GM23338 (cell line): ENCODE results near the gene ZNF831. TPM values are rescaled to one million over a fixed set of nuclear protein-coding genes. Genes with fewer than 3 reads are reported as not detected.

Source experiments
- ATAC-seq: fragments of 200-7000 bp; cut with Tn5 transposase; 3 replicates; pipeline ENCODE4 v1.9.1; 2020
- DNase-seq: peaks from one replicate; pipeline ENCODE4 v3.0.0-alpha.2; 2015; ENCODE audit warnings: low spot score
- H2AFZ ChIP-seq: fragments of 200-600 bp; sonication (generic); 2 replicates; pipeline ENCODE4 v1.8.0; 2016; ENCODE audit warnings: antibody characterized with exemption, mild to moderate bottlenecking, moderate library complexity
- H3F3A ChIP-seq: fragments of 200-600 bp; sonication (generic); replicated peaks from 2 replicates; pipeline ENCODE4 v1.8.0; 2017; ENCODE audit warnings: antibody characterized with exemption, mixed run types, low read depth
- H3K27ac ChIP-seq: fragments of 200-600 bp; sonication (generic); 2 replicates; pipeline ENCODE4 v1.6.1; 2016; ENCODE audit warnings: low read depth
- H3K27me3 ChIP-seq: fragments of 200-600 bp; sonication (generic); 2 replicates; pipeline ENCODE4 v1.8.0; 2016; ENCODE audit warnings: mild to moderate bottlenecking, mixed run types, moderate library complexity; ENCODE audit not compliant: insufficient read depth
- H3K36me3 ChIP-seq: fragments of 200-600 bp; sonication (generic); 2 replicates; pipeline ENCODE4 v1.8.0; 2016; ENCODE audit warnings: mild to moderate bottlenecking; ENCODE audit not compliant: insufficient read depth
- H3K4me1 ChIP-seq: fragments of 200-600 bp; sonication (generic); 2 replicates; pipeline ENCODE4 v1.8.0; 2016; ENCODE audit warnings: mild to moderate bottlenecking, moderate library complexity; ENCODE audit not compliant: insufficient read depth
- H3K4me2 ChIP-seq: fragments of 200-600 bp; sonication (generic); 2 replicates; pipeline ENCODE4 v1.7.1; 2017; ENCODE audit warnings: mixed run types
- H3K4me3 ChIP-seq: fragments of 200-600 bp; sonication (generic); 2 replicates; pipeline ENCODE4 v1.6.1; 2016; ENCODE audit warnings: mixed run types
- H3K79me2 ChIP-seq: fragments of 200-600 bp; sonication (generic); replicated peaks from 2 replicates; pipeline ENCODE4 v1.8.0; 2017; ENCODE audit warnings: mild to moderate bottlenecking; ENCODE audit not compliant: insufficient read depth
- H3K9me2 ChIP-seq: fragments of 200-600 bp; sonication (generic); 2 replicates; pipeline ENCODE4 v1.8.0; 2017; ENCODE audit not compliant: insufficient read depth
- H4K20me1 ChIP-seq: fragments of 200-600 bp; sonication (generic); replicated peaks from 2 replicates; pipeline ENCODE4 v1.8.0; 2017; ENCODE audit warnings: mild to moderate bottlenecking; ENCODE audit not compliant: insufficient read depth
- H3K27ac Mint-ChIP-seq: 2 replicates; pipeline ENCODE4 v1.8.0; 2020; ENCODE audit warnings: inconsistent platforms, mild to moderate bottlenecking, moderate library complexity, mixed read lengths
- H3K27me3 Mint-ChIP-seq: 3 replicates; pipeline ENCODE4 v1.8.0; 2022; ENCODE audit warnings: low read depth, mild to moderate bottlenecking, moderate library complexity, mixed read lengths, inconsistent platforms; ENCODE audit not compliant: insufficient read depth, poor library complexity
- H3K36me3 Mint-ChIP-seq: 3 replicates; pipeline ENCODE4 v1.8.0; 2021; ENCODE audit warnings: low read depth, mild to moderate bottlenecking, inconsistent platforms, moderate library complexity, mixed read lengths
- H3K4me1 Mint-ChIP-seq: 3 replicates; pipeline ENCODE4 v1.8.0; 2020; ENCODE audit warnings: mild to moderate bottlenecking, inconsistent platforms, mixed read lengths
- H3K4me3 Mint-ChIP-seq: 3 replicates; pipeline ENCODE4 v1.8.0; 2021; ENCODE audit warnings: moderate library complexity, mild to moderate bottlenecking, inconsistent platforms, mixed read lengths
- H3K9me3 Mint-ChIP-seq: 3 replicates; pipeline ENCODE4 v1.8.0; 2020; ENCODE audit warnings: moderate library complexity, mild to moderate bottlenecking, inconsistent platforms, mixed read lengths
- CREB1 ChIP-seq: fragments of 250-450 bp; sonication (Bioruptor Pico); IDR thresholded peaks from 2 replicates; pipeline ENCODE4 v1.5.0; 2020; ENCODE audit warnings: low read depth, mild to moderate bottlenecking, moderate library complexity
- JUNB ChIP-seq: IDR thresholded peaks from one replicate; pipeline ENCODE4 v1.6.1; 2016; ENCODE audit warnings: antibody characterized with exemption; ENCODE audit not compliant: unreplicated experiment
- NANOG ChIP-seq: IDR thresholded peaks from 2 replicates; pipeline ENCODE4 v1.6.1; 2016; ENCODE audit warnings: antibody characterized with exemption, borderline replicate concordance
- STAT1 ChIP-seq: IDR thresholded peaks from one replicate; pipeline ENCODE4 v1.6.1; 2016; ENCODE audit warnings: antibody characterized with exemption; ENCODE audit not compliant: unreplicated experiment
- polyA plus RNA-seq: library from polyadenylated mRNA; unstranded; fragments of >200 nt; fragmentation: Nextera tagmentation; extraction: Ambion mirVana; gene quantifications from 2 replicates; pipeline ENCODE4 v1.2.1, GENCODE V29; 2016
- total RNA-seq: library from RNA; depleted of rRNA; stranded (reverse); fragments of >200 nt; shearing (Covaris generic); gene quantifications from 2 replicates; pipeline ENCODE4 v1.2.3, GENCODE V29; 2014
- TF ChIP-seq, protein P1 (sequence below): fragments of 250-450 bp; sonication (Bioruptor Pico); IDR thresholded peaks from 2 replicates; pipeline ENCODE4 v1.5.0; 2020; ENCODE audit warnings: mild to moderate bottlenecking, moderate library complexity
- TF ChIP-seq, protein P2 (sequence below), 2 experiments: fragments of 200-600 bp in 1 of 2; sonication (generic) in 1 of 2; conservative IDR thresholded peaks; 2 replicates each; pipeline versions ENCODE4 v1.5.1 to v1.6.1; 2016 to 2017; ENCODE audit warnings: antibody characterized with exemption in 2 of 2, low read depth in 2 of 2, mild to moderate bottlenecking in 2 of 2, moderate library complexity in 1 of 2

The ZNF831 gene
- total and polyA plus RNA-seq, 2 experiments from 2014 or later, result not detected

DNA sequence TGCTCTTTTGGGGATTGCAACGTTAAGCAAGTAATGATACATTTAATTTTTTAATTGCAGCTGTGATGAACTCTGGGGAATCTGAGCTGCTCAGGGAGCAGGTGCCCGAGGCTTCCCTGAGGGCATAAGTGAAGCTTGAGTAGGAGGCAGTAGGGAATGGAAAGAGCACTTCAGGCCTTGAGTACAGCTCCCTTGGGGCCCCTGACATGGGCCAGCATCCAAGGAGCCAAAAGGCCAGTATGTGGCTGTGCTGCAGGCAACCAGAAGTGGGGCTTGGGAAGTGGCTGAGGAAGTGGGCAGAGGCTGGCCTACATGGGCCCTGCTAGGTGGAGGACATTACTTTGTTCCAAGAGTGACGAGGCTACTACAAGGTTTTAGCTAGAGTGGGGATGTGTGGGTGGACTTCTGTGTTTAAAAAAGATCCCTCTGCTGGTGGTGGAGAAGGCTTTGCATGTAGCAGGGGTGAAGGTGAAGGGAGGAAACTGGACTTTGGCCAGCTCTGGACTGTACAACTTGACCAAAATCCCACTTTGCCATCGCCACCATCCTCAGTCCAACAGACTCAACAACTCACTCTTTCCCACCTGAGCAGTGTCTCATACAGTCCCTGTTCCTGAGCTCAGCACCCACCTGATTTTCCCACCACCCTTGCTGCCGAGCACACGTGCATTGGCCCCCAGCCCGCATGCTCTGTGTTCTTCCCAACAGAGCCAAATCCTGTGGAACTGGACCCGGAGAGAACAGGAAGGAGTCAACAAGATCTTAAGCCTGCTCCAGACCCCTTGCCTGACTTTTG lies 10.9 kb upstream of the ZNF831 start (continued):
- TF ChIP-seq, protein P1, sequence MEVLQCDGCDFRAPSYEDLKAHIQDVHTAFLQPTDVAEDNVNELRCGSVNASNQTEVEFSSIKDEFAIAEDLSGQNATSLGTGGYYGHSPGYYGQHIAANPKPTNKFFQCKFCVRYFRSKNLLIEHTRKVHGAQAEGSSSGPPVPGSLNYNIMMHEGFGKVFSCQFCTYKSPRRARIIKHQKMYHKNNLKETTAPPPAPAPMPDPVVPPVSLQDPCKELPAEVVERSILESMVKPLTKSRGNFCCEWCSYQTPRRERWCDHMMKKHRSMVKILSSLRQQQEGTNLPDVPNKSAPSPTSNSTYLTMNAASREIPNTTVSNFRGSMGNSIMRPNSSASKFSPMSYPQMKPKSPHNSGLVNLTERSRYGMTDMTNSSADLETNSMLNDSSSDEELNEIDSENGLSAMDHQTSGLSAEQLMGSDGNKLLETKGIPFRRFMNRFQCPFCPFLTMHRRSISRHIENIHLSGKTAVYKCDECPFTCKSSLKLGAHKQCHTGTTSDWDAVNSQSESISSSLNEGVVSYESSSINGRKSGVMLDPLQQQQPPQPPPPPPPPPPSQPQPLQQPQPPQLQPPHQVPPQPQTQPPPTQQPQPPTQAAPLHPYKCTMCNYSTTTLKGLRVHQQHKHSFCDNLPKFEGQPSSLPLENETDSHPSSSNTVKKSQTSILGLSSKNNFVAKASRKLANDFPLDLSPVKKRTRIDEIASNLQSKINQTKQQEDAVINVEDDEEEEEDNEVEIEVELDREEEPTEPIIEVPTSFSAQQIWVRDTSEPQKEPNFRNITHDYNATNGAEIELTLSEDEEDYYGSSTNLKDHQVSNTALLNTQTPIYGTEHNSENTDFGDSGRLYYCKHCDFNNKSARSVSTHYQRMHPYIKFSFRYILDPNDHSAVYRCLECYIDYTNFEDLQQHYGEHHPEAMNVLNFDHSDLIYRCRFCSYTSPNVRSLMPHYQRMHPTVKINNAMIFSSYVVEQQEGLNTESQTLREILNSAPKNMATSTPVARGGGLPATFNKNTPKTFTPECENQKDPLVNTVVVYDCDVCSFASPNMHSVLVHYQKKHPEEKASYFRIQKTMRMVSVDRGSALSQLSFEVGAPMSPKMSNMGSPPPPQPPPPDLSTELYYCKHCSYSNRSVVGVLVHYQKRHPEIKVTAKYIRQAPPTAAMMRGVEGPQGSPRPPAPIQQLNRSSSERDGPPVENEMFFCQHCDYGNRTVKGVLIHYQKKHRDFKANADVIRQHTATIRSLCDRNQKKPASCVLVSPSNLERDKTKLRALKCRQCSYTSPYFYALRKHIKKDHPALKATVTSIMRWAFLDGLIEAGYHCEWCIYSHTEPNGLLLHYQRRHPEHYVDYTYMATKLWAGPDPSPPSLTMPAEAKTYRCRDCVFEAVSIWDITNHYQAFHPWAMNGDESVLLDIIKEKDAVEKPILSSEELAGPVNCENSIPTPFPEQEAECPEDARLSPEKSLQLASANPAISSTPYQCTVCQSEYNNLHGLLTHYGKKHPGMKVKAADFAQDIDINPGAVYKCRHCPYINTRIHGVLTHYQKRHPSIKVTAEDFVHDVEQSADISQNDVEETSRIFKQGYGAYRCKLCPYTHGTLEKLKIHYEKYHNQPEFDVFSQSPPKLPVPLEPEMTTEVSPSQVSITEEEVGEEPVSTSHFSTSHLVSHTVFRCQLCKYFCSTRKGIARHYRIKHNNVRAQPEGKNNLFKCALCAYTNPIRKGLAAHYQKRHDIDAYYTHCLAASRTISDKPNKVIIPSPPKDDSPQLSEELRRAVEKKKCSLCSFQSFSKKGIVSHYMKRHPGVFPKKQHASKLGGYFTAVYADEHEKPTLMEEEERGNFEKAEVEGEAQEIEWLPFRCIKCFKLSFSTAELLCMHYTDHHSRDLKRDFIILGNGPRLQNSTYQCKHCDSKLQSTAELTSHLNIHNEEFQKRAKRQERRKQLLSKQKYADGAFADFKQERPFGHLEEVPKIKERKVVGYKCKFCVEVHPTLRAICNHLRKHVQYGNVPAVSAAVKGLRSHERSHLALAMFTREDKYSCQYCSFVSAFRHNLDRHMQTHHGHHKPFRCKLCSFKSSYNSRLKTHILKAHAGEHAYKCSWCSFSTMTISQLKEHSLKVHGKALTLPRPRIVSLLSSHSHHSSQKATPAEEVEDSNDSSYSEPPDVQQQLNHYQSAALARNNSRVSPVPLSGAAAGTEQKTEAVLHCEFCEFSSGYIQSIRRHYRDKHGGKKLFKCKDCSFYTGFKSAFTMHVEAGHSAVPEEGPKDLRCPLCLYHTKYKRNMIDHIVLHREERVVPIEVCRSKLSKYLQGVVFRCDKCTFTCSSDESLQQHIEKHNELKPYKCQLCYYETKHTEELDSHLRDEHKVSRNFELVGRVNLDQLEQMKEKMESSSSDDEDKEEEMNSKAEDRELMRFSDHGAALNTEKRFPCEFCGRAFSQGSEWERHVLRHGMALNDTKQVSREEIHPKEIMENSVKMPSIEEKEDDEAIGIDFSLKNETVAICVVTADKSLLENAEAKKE (CRISPR knock-in tag), result no peak
- TF ChIP-seq CREB1 (CRISPR knock-in tag), result no peak
- no peak for TF ChIP-seq JUNB

DNA sequence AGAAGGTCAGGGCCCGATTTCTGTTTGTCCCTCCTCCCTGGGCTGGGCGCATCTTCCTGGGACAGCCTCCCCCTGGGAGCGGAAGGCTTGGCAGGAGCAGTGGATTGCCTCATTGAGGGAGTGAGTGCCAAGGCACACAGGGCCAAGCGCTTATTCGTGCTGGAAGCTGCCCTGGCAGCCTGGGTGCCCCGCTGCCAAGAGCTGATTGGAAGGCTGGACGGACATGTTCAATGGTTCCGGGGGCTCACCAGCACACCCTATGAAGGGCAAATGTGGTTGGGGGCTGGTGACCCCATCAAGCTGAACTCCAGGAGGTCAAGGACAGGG lies 10.3 kb upstream of the ZNF831 start:
- no peak overlapping the region for H3K4me3 Mint-ChIP-seq
- H3K9me3 Mint-ChIP-seq, result no peaks in the 10 kb centered on the region; the same call in 2 of the 3 replicates
- ATAC-seq (no peak), DNase-seq (no peak)
- no peaks in the 10 kb centered on the region for H3K36me3 Mint-ChIP-seq
- Histone ChIP-seq H3K79me2 (no peaks in the 10 kb centered on the region), H3K9me2 (0 out of 2 replicates have a peak, but pooled peaks cover 4% of the 10 kb centered on the region), H3K27me3 (no peaks in the 10 kb centered on the region), H3K4me3 (no peak overlapping the region), H4K20me1 (no peaks in the 10 kb centered on the region), H2AFZ (no peak overlapping the region), H3K27ac (no peak overlapping the region), H3K36me3 (no peaks in the 10 kb centered on the region), H3F3A (no peaks in the 10 kb centered on the region), H3K4me2 (no peak overlapping the region), H3K4me1 (peaks cover under 1% of the 10 kb centered on the region)
- peaks cover 7% of the 10 kb centered on the region for H3K27me3 Mint-ChIP-seq
- peaks cover 6% of the 10 kb centered on the region for H3K4me1 Mint-ChIP-seq
- no peak overlapping the region for H3K27ac Mint-ChIP-seq
- TF ChIP-seq STAT1, result no peak
- TF ChIP-seq, protein P2, sequence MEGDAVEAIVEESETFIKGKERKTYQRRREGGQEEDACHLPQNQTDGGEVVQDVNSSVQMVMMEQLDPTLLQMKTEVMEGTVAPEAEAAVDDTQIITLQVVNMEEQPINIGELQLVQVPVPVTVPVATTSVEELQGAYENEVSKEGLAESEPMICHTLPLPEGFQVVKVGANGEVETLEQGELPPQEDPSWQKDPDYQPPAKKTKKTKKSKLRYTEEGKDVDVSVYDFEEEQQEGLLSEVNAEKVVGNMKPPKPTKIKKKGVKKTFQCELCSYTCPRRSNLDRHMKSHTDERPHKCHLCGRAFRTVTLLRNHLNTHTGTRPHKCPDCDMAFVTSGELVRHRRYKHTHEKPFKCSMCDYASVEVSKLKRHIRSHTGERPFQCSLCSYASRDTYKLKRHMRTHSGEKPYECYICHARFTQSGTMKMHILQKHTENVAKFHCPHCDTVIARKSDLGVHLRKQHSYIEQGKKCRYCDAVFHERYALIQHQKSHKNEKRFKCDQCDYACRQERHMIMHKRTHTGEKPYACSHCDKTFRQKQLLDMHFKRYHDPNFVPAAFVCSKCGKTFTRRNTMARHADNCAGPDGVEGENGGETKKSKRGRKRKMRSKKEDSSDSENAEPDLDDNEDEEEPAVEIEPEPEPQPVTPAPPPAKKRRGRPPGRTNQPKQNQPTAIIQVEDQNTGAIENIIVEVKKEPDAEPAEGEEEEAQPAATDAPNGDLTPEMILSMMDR (conservative IDR thresholded peaks at IDR 0.05; ENCODE audit: low read depth in 2 of 2), result no peak
- TF ChIP-seq NANOG, result no peak
- TF ChIP-seq, protein P1 (CRISPR knock-in tag), result no peak
